ENCODE measurements around the gene GRIK2. TPM values are rescaled to one million over a fixed set of nuclear protein-coding genes. Genes with fewer than 3 reads are reported as not detected.

The GRIK2 gene
- total and polyA plus RNA-seq, 8 donors: 0.61 to 3.5 (median 2.4) TPM

DNA sequence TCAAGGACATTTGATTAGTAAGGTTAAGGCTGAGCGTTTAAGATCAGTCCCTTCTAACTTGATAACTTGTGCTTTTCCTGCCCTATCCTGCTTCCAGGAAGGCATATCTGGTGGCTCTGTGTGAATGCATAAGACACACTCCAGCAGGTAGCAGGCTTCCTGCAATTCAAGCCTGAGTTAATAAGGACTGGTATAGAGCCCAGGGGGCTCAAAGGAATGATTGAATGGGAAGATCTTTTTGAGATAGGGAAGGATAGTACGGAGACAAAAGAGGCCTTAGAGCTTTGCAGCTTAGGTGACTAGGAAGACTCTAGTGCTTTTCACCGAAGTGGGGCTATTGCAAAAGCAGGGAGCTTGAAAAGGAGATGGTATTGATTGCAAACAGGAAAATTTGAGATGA is 307.1 kb downstream of the GRIK2 start:
- no peaks in the 10 kb centered on the region for H3K9me3 ChIP-seq
- no peaks in the 10 kb centered on the region for H3K27me3 ChIP-seq
- FAIRE-seq (no peak), DNase-seq (no peak), ATAC-seq (no peak)
- intact Hi-C loops (cut with DNase I): no loop called here
- H3K4me3 ChIP-seq: no peak overlapping the region
- H3K4me1 ChIP-seq: no peaks in the 10 kb centered on the region
- H3K36me3 ChIP-seq: no peaks in the 10 kb centered on the region
- 35 to 38% methylated on average over 3 of the region's 3 CpGs for WGBS, 2 donors
- TF ChIP-seq, protein P1, sequence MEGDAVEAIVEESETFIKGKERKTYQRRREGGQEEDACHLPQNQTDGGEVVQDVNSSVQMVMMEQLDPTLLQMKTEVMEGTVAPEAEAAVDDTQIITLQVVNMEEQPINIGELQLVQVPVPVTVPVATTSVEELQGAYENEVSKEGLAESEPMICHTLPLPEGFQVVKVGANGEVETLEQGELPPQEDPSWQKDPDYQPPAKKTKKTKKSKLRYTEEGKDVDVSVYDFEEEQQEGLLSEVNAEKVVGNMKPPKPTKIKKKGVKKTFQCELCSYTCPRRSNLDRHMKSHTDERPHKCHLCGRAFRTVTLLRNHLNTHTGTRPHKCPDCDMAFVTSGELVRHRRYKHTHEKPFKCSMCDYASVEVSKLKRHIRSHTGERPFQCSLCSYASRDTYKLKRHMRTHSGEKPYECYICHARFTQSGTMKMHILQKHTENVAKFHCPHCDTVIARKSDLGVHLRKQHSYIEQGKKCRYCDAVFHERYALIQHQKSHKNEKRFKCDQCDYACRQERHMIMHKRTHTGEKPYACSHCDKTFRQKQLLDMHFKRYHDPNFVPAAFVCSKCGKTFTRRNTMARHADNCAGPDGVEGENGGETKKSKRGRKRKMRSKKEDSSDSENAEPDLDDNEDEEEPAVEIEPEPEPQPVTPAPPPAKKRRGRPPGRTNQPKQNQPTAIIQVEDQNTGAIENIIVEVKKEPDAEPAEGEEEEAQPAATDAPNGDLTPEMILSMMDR (IDR thresholded peaks at IDR 0.05): no peak
- H3K27ac ChIP-seq: no peak overlapping the region

DNA sequence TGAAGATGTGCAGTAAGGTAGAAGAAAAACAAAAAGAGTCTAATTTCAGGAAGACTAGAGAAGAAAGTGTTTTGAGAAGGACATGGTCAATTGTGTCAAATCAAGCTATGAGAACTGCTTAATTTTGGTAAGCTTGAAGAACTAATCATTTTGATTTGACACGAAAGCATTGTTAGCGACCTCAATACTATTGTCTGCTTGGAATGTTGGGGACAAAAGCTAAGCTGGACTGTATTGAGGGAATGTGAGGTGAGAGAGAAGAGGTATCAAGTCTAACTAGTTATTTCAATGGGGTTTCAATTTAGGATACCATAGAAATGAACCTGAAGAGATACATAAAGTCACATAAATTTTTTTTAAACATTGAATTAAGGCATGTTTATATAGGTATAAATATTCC is 309.8 kb downstream of the GRIK2 start:
- TF ChIP-seq, protein P1 (IDR thresholded peaks at IDR 0.05): no peak
- ATAC-seq: no peak

DNA sequence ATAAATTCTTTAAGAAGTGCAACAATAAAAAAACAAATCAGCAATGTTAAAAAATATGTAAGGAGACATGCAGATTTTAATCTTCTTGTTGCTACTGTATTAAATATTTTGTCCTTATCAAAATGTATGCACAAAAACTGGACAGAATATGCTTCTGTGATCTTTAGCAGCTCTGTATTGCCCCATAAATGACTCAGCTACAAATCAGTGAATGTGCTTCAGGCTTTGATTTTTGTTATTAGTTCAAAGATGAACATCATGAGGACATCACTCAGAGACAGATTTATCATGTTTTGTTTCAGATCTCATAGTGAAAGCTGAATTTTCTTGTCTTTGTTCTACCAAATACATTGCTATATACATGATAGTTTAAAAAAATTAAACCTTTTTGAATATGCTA is 312.4 kb downstream of the GRIK2 start:
- DNase-seq: no peak
- H3K27me3 ChIP-seq: no peaks in the 10 kb centered on the region
- TF ChIP-seq, protein P1 (IDR thresholded peaks at IDR 0.05): no peak
- H3K36me3 ChIP-seq: no peaks in the 10 kb centered on the region
- H3K27ac ChIP-seq: no peak overlapping the region
- H3K4me1 ChIP-seq: no peaks in the 10 kb centered on the region
- no peak for FAIRE-seq
- no peak for ATAC-seq
- H3K9me3 ChIP-seq: no peaks in the 10 kb centered on the region
- intact Hi-C loops (cut with DNase I): no loop called here
- H3K4me3 ChIP-seq: no peak overlapping the region

More for the DNA sequence above, 309.8 kb downstream of the GRIK2 start:
- H3K9me3 ChIP-seq: no peaks in the 10 kb centered on the region
- no peaks in the 10 kb centered on the region for H3K27me3 ChIP-seq
- no peaks in the 10 kb centered on the region for H3K4me1 ChIP-seq
- DNase-seq: no peak
- no peak for FAIRE-seq
- 79 to 84% methylated on average over 2 of the region's 2 CpGs for WGBS, 2 donors
- H3K36me3 ChIP-seq: no peaks in the 10 kb centered on the region
- intact Hi-C loops (cut with DNase I): no loop called here
- no peak overlapping the region for H3K27ac ChIP-seq
- H3K4me3 ChIP-seq: no peak overlapping the region

DNA sequence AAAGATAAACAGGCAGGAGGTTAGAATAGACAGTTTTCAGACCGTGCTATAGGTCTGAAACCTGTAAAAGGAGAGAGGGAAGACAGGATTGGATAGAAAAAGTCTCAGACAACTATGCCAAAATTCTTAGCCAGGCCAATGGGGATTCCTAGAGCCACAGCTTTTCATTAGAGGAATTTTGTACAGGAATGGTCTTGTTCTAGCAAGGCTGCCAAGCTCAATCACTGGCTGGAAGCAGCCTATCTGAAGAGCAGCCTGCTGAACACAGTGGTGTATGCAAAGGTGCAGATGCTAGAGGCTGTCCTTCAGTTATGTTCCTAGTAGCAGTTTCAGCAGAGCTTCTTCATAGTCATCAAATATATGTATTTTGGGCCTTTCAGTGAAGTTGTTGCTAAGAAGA is 313.1 kb downstream of the GRIK2 start:
- DNase-seq (no peak), ATAC-seq (no peak), FAIRE-seq (no peak)
- Histone ChIP-seq H3K4me3 (no peak overlapping the region), H3K27ac (no peak overlapping the region), H3K27me3 (no peaks in the 10 kb centered on the region), H3K36me3 (no peaks in the 10 kb centered on the region), H3K9me3 (no peaks in the 10 kb centered on the region), H3K4me1 (no peaks in the 10 kb centered on the region)
- TF ChIP-seq, protein P1 (IDR thresholded peaks at IDR 0.05): no peak
- intact Hi-C loops (cut with DNase I): no loop called here
- 46 to 56% methylated on average over 1 of the region's 1 CpG for WGBS, 2 donors

DNA sequence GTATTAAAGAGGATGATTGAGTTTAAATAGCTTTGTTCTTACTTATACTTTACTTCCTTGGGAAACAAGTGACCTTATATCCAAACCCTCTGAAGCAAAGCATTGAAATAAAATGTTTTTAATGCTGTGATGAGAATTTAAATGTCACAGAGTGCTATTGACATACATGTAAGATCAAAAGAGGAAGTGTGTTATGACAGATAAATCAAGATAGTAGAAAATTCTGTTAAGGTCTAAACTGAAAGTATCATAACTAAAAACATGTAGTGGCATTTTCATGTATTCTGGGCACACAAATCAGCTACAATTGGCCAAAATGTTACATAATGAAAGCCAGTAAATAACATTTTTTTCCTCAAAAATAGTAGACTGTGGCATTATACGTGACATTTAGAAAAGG is 318.0 kb downstream of the GRIK2 start:
- 69 to 84% methylated on average over 1 of the region's 1 CpG for WGBS, 2 donors
- no peaks in the 10 kb centered on the region for H3K27me3 ChIP-seq
- TF ChIP-seq, protein P1 (IDR thresholded peaks at IDR 0.05): no peak
- no peak for FAIRE-seq
- H3K4me3 ChIP-seq: no peak overlapping the region
- H3K27ac ChIP-seq: no peak overlapping the region
- intact Hi-C loops (cut with DNase I): no loop called here
- H3K36me3 ChIP-seq: no peaks in the 10 kb centered on the region
- H3K9me3 ChIP-seq: no peaks in the 10 kb centered on the region
- ATAC-seq: no peak
- no peaks in the 10 kb centered on the region for H3K4me1 ChIP-seq
- no peak for DNase-seq

Data from pancreas (tissue), 10 donors.